Kidney tubule cell (primary cell): ENCODE results near the gene LRMDA.
A peak's percentile ranks its signal among the peaks of the same experiment; 100 is the strongest.

ENCODE experiments used
- DNase-seq: peaks from one replicate; pipeline ENCODE4 v3.0.0-alpha.2; 2018; ENCODE audit warnings: low spot score

The LRMDA gene

GRCh38 chr10:75836064-75836463 is 404.6 kb downstream of the LRMDA start:
- no peak for DNase-seq

GRCh38 chr10:75838486-75838885 is 407.1 kb downstream of the LRMDA start:
- DNase-seq = peak; percentile 26

- DNase-seq = no peak
Observed at GRCh38 chr10:75839020-75839419, 407.6 kb downstream of the LRMDA start.

- no peak for DNase-seq
Observed at GRCh38 chr10:75841266-75841665, 409.8 kb downstream of the LRMDA start.

GRCh38 chr10:75845176-75845947 is 413.9 kb downstream of the LRMDA start:
- no peak for DNase-seq

GRCh38 chr10:75847477-75847876 is 416.1 kb downstream of the LRMDA start:
- no peak for DNase-seq

GRCh38 chr10:75851580-75852345 is 420.3 kb downstream of the LRMDA start:
- DNase-seq = no peak

GRCh38 chr10:75852851-75853484 is 421.5 kb downstream of the LRMDA start:
- DNase-seq = no peak

- no peak for DNase-seq
Observed at GRCh38 chr10:75857269-75857846, 425.9 kb downstream of the LRMDA start.

GRCh38 chr10:75857896-75858295 is 426.5 kb downstream of the LRMDA start:
- DNase-seq = no peak

GRCh38 chr10:75858339-75858738 is 426.9 kb downstream of the LRMDA start:
- no peak for DNase-seq

- no peak for DNase-seq
Observed at GRCh38 chr10:75859141-75859540, 427.7 kb downstream of the LRMDA start.

- DNase-seq = no peak
Observed at GRCh38 chr10:75860009-75860408, 428.6 kb downstream of the LRMDA start.

GRCh38 chr10:75861582-75861981 is 430.2 kb downstream of the LRMDA start:
- DNase-seq = no peak

- no peak for DNase-seq
Observed at GRCh38 chr10:75862935-75863334, 431.5 kb downstream of the LRMDA start.

GRCh38 chr10:75864717-75865116 is 433.3 kb downstream of the LRMDA start:
- DNase-seq = no peak

GRCh38 chr10:75865413-75866299 is 434.2 kb downstream of the LRMDA start:
- no peak for DNase-seq

GRCh38 chr10:75866300-75866625 is 434.8 kb downstream of the LRMDA start:
- no peak for DNase-seq

GRCh38 chr10:75866731-75867130 is 435.3 kb downstream of the LRMDA start:
- DNase-seq = no peak

- no peak for DNase-seq
Observed at GRCh38 chr10:75868574-75868973, 437.1 kb downstream of the LRMDA start.

- no peak for DNase-seq
Observed at GRCh38 chr10:75870039-75870645, 438.7 kb downstream of the LRMDA start.
